Upper lobe of left lung (tissue), 6 donors: ENCODE measurements around the gene KCNN1. TPM values are rescaled to one million over a fixed set of nuclear protein-coding genes. Genes with fewer than 3 reads are reported as not detected.
A peak's percentile ranks its signal among the peaks of the same experiment; 100 is the strongest.
"Not testable (repeated sequence)": the region's sequence is repeated elsewhere in the genome, so short reads cannot be mapped to it uniquely, and the experiment has no call there.

ENCODE experiments used
- ATAC-seq, 2 donors: fragments of 200-7000 bp; cut with Tn5 transposase; one replicate each; pipeline ENCODE4 v1.9.1; 2022; ENCODE audit warnings: mild to moderate bottlenecking in 2 of 2, moderate library complexity in 2 of 2; ENCODE audit not compliant: low FRiP score in 2 of 2
- DNase-seq, 2 donors: peaks; one replicate each; pipeline ENCODE4 v3.0.0-alpha.2; 2019 to 2020
- H3K27ac ChIP-seq, 4 donors: fragments of 200-600 bp; sonication (generic); one replicate each; pipeline ENCODE4 v1.5.1; 2016 to 2019
- H3K27me3 ChIP-seq, 4 donors: fragments of 200-600 bp; sonication (generic); one replicate each; pipeline ENCODE4 v1.5.1; 2017 to 2019
- H3K36me3 ChIP-seq, 4 donors: fragments of 200-600 bp; sonication (generic); one replicate each; pipeline ENCODE4 v1.5.1; 2016 to 2019
- H3K4me1 ChIP-seq, 4 donors: fragments of 200-600 bp; sonication (generic); one replicate each; pipeline ENCODE4 v1.5.1; 2018 to 2019
- H3K4me3 ChIP-seq, 4 donors: fragments of 200-600 bp; sonication (generic); one replicate each; pipeline ENCODE4 v1.5.1; 2017 to 2019; ENCODE audit warnings: mild to moderate bottlenecking in 2 of 4, moderate library complexity in 1 of 4
- H3K9me3 ChIP-seq, 4 donors: fragments of 200-600 bp; sonication (generic); one replicate each; pipeline ENCODE4 v1.5.1; 2018 to 2019
- CTCF ChIP-seq, 6 experiments: fragments of 450-650 bp in 4 of 6; fragments of 200-600 bp in 2 of 6; sonication (generic) in 2 of 6; IDR thresholded peaks; one replicate each; pipeline ENCODE4 v1.5.1; 2016 to 2019; ENCODE audit warnings: antibody characterized with exemption in 6 of 6
- EP300 ChIP-seq, 4 donors: sonication (generic); formaldehyde crosslinking; IDR thresholded peaks; one replicate each; pipeline ENCODE4 v1.5.1; 2017; ENCODE audit warnings: antibody characterized with exemption in 4 of 4, control low read depth in 2 of 4
- POLR2A ChIP-seq, 4 donors: fragments of 450-650 bp; IDR thresholded peaks; one replicate each; pipeline ENCODE4 v1.5.1; 2016 to 2017; ENCODE audit warnings: antibody characterized with exemption in 4 of 4, mild to moderate bottlenecking in 2 of 4
- POLR2AphosphoS5 ChIP-seq, 2 donors: sonication (generic); formaldehyde crosslinking; IDR thresholded peaks; one replicate each; pipeline ENCODE4 v1.5.1; 2017; ENCODE audit warnings: antibody characterized with exemption in 2 of 2
- WGBS, 2 donors: methylation state at CpG; one replicate each; pipeline ENCODE4 v1.1.5; 2017 to 2018; 5-methylcytosine and 5-hydroxymethylcytosine counted together
- total RNA-seq, 6 donors: library from RNA; depleted of rRNA in 4 of 6; stranded (reverse); fragments of >200 nt in 4 of 6; gene quantifications; one replicate each; pipeline versions ENCODE4 v1.1.0 to v1.2.1, GENCODE V29; 2016 to 2021
- donor health status: DM: no; HTN: no; CAD: no; lungs with moderate emphysema.
- donor health status: DM: no; HTN: yes; CAD: no; lungs with severe emphysema.

Gene KCNN1
- total RNA-seq, 6 donors from 2014 or later: 0.34 to 0.37 TPM; not detected in 4

- DNase-seq (peak in 1 of 2 donors; percentile 66), ATAC-seq (no peak)
- WGBS, 2 donors: 43 to 47% methylated on average over 4 to 8 of the region's 8 CpGs
- Histone ChIP-seq H3K27me3 (no peaks in the 10 kb centered on the region), H3K4me3 (no peak overlapping the region), H3K4me1 (peaks cover 8 to 25% (median 12%) of the 10 kb centered on the region in 4 donors), H3K9me3 (no peaks in the 10 kb centered on the region), H3K27ac (peak overlapping the region in 3 of 4 donors; percentile 16 to 74 (median 34)), H3K36me3 (no peaks in the 10 kb centered on the region)
- TF ChIP-seq POLR2A (IDR thresholded peaks at IDR 0.05) (peak in 1 of 4 donors; percentile 10), EP300 (IDR thresholded peaks at IDR 0.05) (peak in 2 of 4 donors; percentile 79 to 88), CTCF (IDR thresholded peaks at IDR 0.05) (no peak), POLR2AphosphoS5 (IDR thresholded peaks at IDR 0.05) (peak; percentile 69 to 86)
Observed at GRCh38 chr19:18029617-18030338, 62.9 kb downstream of the KCNN1 start.

- WGBS, 2 donors: 34 to 51% methylated on average over 3 to 5 of the region's 5 CpGs
- TF ChIP-seq POLR2A (IDR thresholded peaks at IDR 0.05): peak in 1 of 4 donors; percentile 52
- TF ChIP-seq POLR2AphosphoS5 (IDR thresholded peaks at IDR 0.05): peak in 1 of 2 donors; percentile 16
- Histone ChIP-seq H3K4me1 (peaks cover 8 to 25% (median 14%) of the 10 kb centered on the region in 4 donors), H3K27ac (peak overlapping the region in 3 of 4 donors; percentile 49 to 64 (median 49))
- H3K27me3 ChIP-seq, H3K9me3 ChIP-seq, DNase-seq, H3K36me3 ChIP-seq, H3K4me3 ChIP-seq: not testable (repeated sequence)
- ATAC-seq: peak in 1 of 2 donors; percentile 62
Observed at GRCh38 chr19:18031401-18031800, 64.5 kb downstream of the KCNN1 start.

DNA sequence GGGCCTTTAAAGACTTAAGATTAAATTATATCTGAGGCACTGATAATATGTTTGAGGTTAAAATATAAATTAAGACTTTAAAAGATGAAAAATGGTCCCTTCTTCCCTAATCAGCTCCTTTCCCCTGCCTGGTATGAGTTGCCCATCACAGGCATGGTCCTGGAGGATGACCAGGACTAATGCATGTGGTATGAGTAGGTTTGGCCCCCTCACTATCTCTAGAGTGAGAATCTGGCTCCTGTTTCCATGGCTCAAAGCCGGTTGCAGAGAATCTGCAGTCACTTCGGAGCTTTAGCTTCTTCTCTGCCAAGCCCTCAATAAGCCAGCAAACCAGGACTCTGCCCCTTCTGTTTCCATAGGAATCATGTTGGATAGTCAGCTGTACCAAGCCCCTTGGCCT, 65.2 kb downstream of the KCNN1 start:
- DNase-seq, H3K4me3 ChIP-seq, H3K9me3 ChIP-seq, ATAC-seq, H3K36me3 ChIP-seq, H3K27me3 ChIP-seq: not testable (repeated sequence)
- Histone ChIP-seq H3K4me1 (peaks cover 8 to 25% (median 14%) of the 10 kb centered on the region in 4 donors), H3K27ac (peak overlapping the region in 1 of 4 donors; percentile 30)
- 79 to 94% methylated on average over 2 of the region's 2 CpGs for WGBS, 2 donors

DNA sequence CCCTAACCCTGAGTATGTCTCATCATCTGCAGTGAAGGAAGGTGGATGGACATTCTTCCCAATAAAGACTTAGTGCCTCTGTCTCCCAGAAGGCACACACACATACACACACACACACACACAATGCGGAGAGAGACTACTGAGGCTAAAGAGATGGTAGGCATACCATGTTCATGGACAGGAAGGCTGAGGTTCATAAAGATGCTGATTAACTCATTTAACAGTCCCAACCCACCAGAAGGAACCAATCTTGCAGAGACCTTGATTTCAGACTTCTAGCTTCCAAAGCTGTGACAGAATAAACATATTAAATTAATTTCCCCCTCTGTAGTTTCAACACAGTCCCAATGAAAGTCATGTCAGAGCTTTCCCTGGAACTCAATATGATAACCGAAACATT, 74.1 kb downstream of the KCNN1 start:
- Histone ChIP-seq H3K9me3 (no peaks in the 10 kb centered on the region), H3K36me3 (no peaks in the 10 kb centered on the region), H3K27ac (no peak overlapping the region), H3K4me3 (no peak overlapping the region), H3K4me1 (peaks cover 13 to 21% (median 15%) of the 10 kb centered on the region in 4 donors), H3K27me3 (no peaks in the 10 kb centered on the region)
- 71 to 83% methylated on average over 2 of the region's 2 CpGs for WGBS, 2 donors
- ATAC-seq (no peak), DNase-seq (no peak)
- TF ChIP-seq POLR2AphosphoS5 (IDR thresholded peaks at IDR 0.05): no peak
- TF ChIP-seq EP300 (IDR thresholded peaks at IDR 0.05): no peak
- TF ChIP-seq CTCF (IDR thresholded peaks at IDR 0.05): no peak

- DNase-seq (no peak), ATAC-seq (no peak)
- no peaks in the 10 kb centered on the region for H3K27me3 ChIP-seq
- H3K36me3 ChIP-seq: no peaks in the 10 kb centered on the region
- WGBS, 2 donors: 87% methylated on average over 3 of the region's 3 CpGs
- no peaks in the 10 kb centered on the region for H3K9me3 ChIP-seq
- TF ChIP-seq POLR2AphosphoS5 (IDR thresholded peaks at IDR 0.05): no peak
- no peak for TF ChIP-seq EP300 (IDR thresholded peaks at IDR 0.05)
- TF ChIP-seq POLR2A (IDR thresholded peaks at IDR 0.05): no peak
- TF ChIP-seq CTCF (IDR thresholded peaks at IDR 0.05): no peak
- peaks cover 15 to 26% (median 16%) of the 10 kb centered on the region in 4 donors for H3K4me1 ChIP-seq
- no peak overlapping the region for H3K27ac ChIP-seq
- H3K4me3 ChIP-seq: no peak overlapping the region
Observed at GRCh38 chr19:18043676-18044075, 76.8 kb downstream of the KCNN1 start.
